Fibroblast of skin of scalp (primary cell): ENCODE results near the gene DNAJC12. TPM values are rescaled to one million over a fixed set of nuclear protein-coding genes. Genes with fewer than 3 reads are reported as not detected.
"Not testable (repeated sequence)": the region's sequence is repeated elsewhere in the genome, so short reads cannot be mapped to it uniquely, and the experiment has no call there.

ENCODE experiments used
- DNase-seq: peaks from one replicate; pipeline ENCODE4 v3.0.0-alpha.2; 2013
- polyA plus RNA-seq, 2 experiments: library from polyadenylated mRNA; unstranded; fragments of 120-200 nt; gene quantifications; one replicate each; pipeline ENCODE4 v1.2.1, GENCODE V29; 2013; ENCODE audit not compliant: insufficient read length in 2 of 2

DNAJC12 gene
- 2.1 TPM for polyA plus RNA-seq (2013, experiment 1 of 2; ENCODE audit: insufficient read length)
- polyA plus RNA-seq (2013, experiment 2 of 2; ENCODE audit: insufficient read length), result 1.3 TPM

DNA sequence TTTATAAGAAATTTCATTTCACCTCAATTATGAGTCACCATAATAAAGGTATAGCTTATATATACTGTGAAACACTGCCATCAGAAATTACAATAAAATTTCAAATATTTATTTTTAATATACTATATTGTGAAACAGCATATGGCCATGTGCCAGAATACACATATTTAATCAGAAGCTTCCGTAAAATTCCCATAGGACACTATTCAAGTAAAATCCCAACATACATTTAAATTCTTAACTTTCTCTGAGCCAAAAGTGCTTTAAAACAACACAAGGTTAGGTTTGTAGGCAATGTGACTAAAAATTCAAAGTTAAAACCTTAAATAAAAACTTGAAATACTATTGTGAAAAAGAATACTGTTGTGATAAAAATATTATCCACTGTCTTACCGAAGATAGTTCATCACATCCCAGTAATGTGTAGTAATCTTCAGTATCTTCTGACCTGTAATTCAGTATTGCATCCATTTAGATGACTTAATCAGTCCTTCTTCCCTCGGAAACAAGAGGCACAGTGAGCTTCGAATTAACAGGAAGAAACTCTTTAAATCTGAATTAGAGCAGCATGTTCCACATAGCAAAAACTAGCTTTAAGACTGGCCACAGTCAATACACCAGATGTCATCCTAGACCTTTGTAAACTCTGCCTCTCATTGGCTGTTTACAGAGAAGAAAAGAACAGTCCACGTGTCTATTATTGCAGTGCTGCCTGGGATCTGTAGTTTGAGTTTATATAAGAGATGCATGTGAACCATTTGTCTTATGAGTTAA lies at the start of gene DNAJC12:
DNAJC12 (minus strand) TSS at position 648 of the 774 bp plus-strand sequence; CDS start at position 471, 177 bp downstream.
- peak; percentile 65 for DNase-seq

DNA sequence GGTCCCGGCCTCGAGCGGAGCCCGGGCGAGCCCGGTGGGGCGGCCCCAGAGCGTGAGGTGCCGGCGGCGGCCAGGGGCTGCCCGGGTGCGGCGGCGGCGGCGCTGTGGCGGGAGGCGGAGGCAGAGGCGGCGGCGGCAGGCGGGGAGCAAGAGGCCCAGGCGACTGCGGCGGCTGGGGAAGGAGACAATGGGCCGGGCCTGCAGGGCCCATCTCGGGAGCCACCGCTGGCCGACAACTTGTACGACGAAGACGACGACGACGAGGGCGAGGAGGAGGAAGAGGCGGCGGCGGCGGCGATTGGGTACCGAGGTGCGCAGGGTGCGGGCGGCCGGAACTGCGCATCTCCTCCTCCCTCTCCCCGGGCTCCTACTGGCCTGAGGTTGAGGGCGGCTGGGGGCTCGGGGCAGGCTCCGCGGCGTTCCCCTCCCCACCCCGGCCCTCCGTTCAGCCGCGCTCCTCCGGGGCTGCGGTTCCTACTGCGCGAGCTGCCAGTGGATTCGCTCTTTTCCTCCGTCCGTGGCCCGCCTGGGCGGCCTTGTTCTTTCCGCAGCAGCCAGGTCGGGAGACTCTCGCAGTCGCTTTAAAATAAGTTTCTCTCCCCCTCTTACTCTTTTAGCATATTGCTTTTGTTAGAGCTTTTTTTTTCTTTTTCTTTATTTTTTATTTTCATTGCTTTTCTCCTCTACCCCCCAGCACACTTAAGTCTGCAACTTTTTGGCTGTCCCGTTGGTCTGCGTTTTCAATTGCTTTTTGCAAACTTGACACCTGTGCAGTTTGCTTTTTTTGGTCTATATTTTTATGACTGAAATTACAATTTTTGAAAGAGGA lies 47.1 kb upstream of the DNAJC12 start:
- peak; percentile 79 for DNase-seq

DNA sequence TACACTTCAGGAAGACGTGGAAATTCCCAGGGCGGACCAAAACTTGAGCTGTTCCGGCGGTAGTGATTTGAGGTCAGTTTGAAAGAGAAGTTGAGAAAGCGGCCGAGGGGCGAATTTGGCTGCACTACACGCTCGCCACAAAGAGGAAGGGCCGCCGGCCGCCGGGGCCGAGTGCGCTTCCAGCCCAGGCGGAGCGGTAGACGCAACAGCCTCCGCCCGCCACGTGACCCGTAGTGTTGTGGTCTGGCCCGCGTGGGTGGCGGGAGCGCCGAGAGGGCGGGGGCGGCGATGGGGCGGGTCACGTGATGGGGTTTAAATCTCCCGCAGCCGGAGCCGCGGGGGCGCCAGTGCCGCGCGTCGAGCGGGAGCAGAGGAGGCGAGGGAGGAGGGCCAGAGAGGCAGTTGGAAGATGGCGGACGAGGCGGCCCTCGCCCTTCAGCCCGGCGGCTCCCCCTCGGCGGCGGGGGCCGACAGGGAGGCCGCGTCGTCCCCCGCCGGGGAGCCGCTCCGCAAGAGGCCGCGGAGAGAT lies 46.4 kb upstream of the DNAJC12 start, which contains the start of gene SIRT1:
SIRT1 (plus strand) TSS at position 344 of the 529 bp plus-strand sequence; CDS start at position 410, 66 bp downstream.
- DNase-seq, result peak; percentile 95

DNA sequence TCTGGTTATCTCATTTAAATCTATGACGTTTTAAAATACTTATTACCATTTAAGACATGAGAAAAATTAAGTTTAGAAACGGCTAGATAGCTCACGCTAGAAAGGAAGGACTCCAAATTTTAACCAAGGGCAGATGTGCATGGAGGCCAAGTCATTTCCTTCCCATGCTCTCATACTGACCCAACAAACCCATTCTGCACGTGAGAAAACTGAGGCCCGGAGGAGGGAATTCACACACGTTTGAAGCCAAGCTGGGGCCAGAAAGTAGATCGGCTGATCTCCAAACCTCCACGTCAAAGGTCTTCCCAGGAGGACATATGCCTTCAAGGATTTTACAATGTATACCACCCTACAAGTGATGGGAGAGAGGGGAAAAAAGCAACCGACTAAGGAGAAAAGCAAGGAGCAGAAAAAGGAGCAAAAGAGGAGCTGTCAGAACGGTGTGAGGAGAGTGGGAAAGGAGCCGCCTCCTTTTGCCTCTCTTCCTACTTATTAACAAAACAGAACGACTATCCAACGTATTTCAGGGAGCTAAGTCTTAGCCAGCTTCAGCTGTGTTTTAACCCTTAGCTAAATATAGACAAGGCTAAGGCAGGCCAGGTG lies 45.8 kb upstream of the DNAJC12 start:
- DNase-seq, result no peak

- no peak for DNase-seq
Measured at GRCh38 chr10:67878133-67878532, 40.1 kb upstream of the DNAJC12 start.

- DNase-seq, result not testable (repeated sequence)
Measured at GRCh38 chr10:67877421-67877820, 39.4 kb upstream of the DNAJC12 start.

GRCh38 chr10:67875340-67876238 lies 37.6 kb upstream of the DNAJC12 start:
- DNase-seq, result no peak

GRCh38 chr10:67869996-67870395 lies 32.0 kb upstream of the DNAJC12 start:
- DNase-seq, result no peak

DNA sequence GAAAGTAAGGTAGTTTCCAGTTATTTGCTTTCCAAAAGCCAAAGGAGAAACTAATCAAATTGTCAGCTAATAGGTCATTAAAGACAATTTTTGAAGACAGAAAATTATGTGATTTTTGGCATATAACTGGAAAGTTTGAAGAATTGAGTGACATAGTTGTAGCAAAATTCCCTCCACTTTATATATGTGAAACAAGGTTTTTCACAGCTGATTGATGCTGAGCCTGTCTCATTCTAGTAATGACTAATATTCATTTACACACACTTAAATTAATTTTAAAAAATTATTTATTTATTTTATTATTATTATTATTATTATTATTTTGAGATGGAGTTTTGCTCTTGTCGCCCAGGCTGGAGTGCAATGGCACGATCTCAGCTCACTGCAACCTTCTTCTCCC lies 30.1 kb upstream of the DNAJC12 start:
- DNase-seq, result no peak

DNA sequence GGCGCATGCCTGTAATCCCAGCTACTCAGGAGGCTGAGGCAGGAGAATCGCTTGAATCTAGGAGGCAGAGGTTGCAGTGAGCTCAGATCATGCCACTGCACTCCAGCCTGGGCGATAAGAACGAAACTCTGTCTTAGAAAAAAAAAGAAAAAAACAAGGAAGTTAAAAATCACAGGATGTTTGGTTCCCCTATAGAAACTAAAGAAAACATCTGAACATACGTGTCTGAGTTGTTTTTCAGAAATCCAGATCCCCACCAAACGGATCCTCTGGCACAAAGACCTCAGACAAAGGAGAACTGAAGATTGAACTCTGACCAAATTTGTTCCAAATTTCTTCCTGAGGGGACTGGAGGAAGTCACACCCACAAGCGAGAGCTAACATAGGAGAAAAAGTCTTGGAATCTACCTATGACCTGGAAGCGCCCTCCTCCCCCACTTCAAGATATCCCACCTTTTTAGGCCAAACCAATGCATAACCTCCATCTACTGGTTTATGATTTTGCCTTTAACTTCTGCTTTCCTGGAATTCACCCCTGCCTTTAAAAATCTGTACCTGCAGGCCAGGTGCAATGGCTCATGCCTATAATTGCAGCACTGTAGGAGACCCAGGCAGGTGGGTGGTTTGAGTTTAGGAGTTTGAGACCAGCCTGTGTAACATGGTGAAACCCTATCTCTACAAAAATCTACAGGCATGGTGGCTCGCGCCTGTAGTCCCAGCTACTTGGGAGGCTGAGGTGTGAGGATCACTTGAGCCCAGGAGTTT lies 26.8 kb upstream of the DNAJC12 start:
- DNase-seq, result no peak

DNA sequence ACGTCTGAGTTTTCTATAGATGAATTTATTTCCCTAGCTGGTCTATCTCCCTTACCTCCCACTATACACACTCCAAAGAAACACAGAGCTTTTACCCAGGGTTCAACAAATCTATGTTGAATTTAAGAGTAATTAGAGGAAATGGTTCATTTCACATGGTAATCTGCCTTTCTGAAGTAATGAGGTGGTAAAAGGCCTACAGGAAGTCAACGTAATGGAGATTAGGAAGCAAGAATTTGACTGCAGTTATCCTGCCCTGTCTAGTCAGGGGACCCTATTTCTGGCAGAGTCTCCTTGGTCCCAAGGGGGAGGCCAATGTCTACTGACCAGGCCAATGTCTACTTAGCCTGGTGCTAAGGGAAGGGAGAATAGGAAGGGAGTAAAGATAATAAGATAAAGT lies 25.1 kb upstream of the DNAJC12 start:
- DNase-seq, result no peak

DNA sequence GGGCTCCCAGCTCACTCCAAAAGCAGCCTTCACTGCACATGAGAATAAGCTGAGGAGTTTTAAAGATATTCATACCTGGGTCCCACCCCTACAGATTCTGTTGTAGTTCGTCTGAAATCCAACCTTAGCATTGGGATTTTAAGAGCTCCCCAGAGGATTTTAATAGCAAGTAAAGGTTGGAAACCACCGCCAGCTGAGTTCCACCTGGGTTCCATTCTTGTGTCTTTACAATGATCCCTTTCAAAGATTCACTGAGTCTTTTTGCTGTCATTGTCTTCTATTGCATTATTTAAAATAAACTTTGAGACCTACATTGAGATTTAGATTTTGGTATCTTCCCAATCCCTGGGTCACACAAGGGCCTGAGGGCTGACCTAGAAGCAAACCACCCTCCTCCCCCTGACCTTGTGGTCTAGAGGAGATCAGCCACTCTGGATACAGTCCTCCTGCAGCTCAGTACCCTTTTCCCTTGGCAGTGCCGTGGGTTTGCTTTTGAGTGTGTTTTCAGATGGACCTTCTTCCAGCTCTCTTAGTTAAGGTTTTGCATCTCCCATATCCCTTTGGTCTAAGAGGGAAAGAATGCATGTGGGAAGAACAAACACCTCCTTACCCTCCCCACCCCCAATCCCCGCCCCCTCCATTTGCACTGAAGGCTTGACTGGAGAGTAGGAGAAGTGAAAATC lies 23.9 kb upstream of the DNAJC12 start:
- no peak for DNase-seq

- DNase-seq, result no peak
Measured at GRCh38 chr10:67858971-67859370, 21.0 kb upstream of the DNAJC12 start.

DNA sequence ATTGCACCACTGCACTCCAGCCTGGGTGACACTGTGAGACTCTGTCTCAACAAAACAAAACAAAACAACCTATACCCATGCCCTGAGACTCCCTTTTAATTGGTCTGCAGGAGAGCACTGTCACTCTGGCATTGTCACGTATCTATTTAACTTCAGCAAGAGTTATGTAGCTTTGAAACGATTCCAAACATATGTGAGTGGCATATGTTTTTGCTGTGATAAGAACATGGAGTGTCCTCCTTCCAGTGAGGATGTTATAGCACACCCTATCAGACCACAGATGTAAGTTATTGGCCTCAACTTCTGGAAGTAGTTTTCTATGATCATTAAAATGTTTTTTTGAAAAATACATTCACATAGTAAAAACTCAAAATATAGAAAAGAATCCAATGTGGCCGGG lies 15.5 kb upstream of the DNAJC12 start:
- no peak for DNase-seq

- no peak for DNase-seq
Measured at GRCh38 chr10:67852761-67853160, 14.8 kb upstream of the DNAJC12 start.

- DNase-seq, result no peak
Measured at GRCh38 chr10:67851186-67851585, 13.2 kb upstream of the DNAJC12 start.

DNA sequence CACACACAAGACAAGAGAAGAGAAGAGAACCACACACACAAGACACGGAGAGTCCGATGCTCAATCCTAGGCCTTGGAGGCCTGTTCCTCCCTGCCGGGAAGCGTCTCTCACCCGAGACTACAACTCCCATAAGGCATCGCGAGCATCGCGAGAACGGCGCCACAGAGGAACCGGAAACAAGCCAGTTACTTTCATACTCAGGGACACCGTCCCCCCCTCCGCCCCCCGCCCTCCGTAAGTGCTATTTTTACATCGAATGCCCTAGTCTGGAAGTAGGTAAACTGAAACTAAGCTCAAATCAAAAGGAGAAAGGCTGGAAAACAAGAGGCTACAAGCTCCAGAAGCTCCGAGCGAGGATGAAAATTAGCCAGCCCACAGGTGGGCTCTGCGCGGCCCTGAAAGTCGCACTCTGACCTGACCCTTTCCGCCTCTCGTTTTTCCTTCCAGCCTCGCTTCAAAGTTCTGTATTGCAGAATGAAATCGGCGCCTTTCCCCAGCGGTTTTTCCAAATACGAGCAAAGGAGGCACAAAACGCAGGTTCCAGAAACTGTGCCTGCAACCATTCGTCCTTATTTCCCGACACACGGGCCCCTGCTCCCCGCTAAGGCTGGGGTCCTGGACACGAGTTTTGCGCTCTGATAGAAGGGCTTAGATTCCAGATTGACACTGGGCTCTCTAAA lies 11.5 kb upstream of the DNAJC12 start:
- peak; percentile 97 for DNase-seq

DNA sequence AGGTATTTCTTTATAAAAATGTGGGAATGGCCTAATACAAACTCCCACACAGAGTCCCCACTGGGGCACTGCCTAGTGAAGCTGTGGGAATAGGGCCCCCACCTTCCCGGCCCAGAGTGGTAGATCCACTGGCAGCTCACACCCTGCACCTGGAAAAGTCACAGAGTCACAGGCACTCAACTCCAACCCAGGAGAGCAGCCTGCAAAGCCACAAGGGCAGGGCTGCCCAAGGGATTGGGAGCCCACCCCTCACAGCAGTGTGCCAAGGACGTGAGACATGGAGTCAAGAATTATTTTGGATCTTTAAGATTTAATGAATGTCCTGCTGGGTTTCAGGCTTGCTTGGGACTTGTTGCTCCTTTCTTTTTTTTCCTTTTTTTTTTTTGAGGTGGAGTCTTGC lies 5.3 kb upstream of the DNAJC12 start:
- DNase-seq, result no peak

- no peak for DNase-seq
Measured at GRCh38 chr10:67841737-67842136, 3.7 kb upstream of the DNAJC12 start.

DNA sequence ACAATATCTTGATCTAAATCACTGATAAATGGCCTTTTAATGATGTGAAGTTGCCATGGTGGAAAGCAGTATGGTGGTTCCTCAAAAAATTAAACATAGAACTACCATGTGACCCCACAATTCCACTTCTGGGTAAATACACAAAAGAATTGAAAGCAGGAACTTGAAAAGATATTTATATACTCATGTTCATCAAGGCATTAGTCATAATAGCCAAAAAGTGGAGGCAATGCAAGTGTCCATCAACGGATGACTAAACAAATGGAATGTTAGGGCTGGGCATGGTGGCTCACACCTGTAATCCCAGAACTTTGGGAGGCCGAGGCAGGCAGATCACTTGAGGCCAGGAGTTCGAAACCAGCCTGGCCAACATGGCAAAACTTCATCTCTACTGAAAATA lies 2.0 kb upstream of the DNAJC12 start:
- no peak for DNase-seq
